Measurements from ENCODE around the gene TSFM.

The TSFM gene

GRCh38 chr12:57782608-57783465 is at the start of gene TSFM:
Gene TSFM, plus strand, starts transcription at chr12:57782787. Its CDS starts 15 bp downstream, at chr12:57782802.
- Histone ChIP-seq H3K9me3 (ENCODE audit: control insufficient read depth, insufficient read depth, low read length) (no peaks in the 10 kb centered on the region), H3K4me3 (ENCODE audit: low read depth, low read length) (peak within 1 kb of the TSS; percentile 99), H3K9ac (ENCODE audit: low read depth, low read length) (peak within 1 kb of the TSS; percentile 94), H3K27me3 (ENCODE audit: control insufficient read depth, insufficient read depth, low read length) (no peaks in the 10 kb centered on the region), H3K4me1 (ENCODE audit: control insufficient read depth, insufficient read depth, low read length) (no peaks in the 10 kb centered on the region), H3K36me3 (ENCODE audit: control insufficient read depth, insufficient read depth, low read length) (peaks cover 2% of the 10 kb centered on the region)

- no peak overlapping the region for H3K9ac ChIP-seq (ENCODE audit: low read depth, low read length)
- no peak overlapping the region for H3K4me3 ChIP-seq (ENCODE audit: low read depth, low read length)
- no peaks in the 10 kb centered on the region for H3K9me3 ChIP-seq (ENCODE audit: control insufficient read depth, insufficient read depth, low read length)
- peaks cover 6% of the 10 kb centered on the region for H3K4me1 ChIP-seq (ENCODE audit: control insufficient read depth, insufficient read depth, low read length)
- no peaks in the 10 kb centered on the region for H3K36me3 ChIP-seq (ENCODE audit: control insufficient read depth, insufficient read depth, low read length)
- peaks cover 92% of the 10 kb centered on the region for H3K27me3 ChIP-seq (ENCODE audit: control insufficient read depth, insufficient read depth, low read length)
These were observed 48.7 kb upstream of the TSFM start for GRCh38 chr12:57733928-57734327.

GRCh38 chr12:57734591-57734990 is 48.0 kb upstream of the TSFM start:
- Histone ChIP-seq H3K9ac (ENCODE audit: low read depth, low read length) (no peak overlapping the region), H3K4me1 (ENCODE audit: control insufficient read depth, insufficient read depth, low read length) (peaks cover 6% of the 10 kb centered on the region), H3K9me3 (ENCODE audit: control insufficient read depth, insufficient read depth, low read length) (no peaks in the 10 kb centered on the region), H3K4me3 (ENCODE audit: low read depth, low read length) (no peak overlapping the region), H3K36me3 (ENCODE audit: control insufficient read depth, insufficient read depth, low read length) (no peaks in the 10 kb centered on the region), H3K27me3 (ENCODE audit: control insufficient read depth, insufficient read depth, low read length) (peaks cover 93% of the 10 kb centered on the region)

- no peak overlapping the region for H3K9ac ChIP-seq (ENCODE audit: low read depth, low read length)
- H3K4me3 ChIP-seq (ENCODE audit: low read depth, low read length), result peak overlapping the region; percentile 56
- no peaks in the 10 kb centered on the region for H3K9me3 ChIP-seq (ENCODE audit: control insufficient read depth, insufficient read depth, low read length)
- H3K27me3 ChIP-seq (ENCODE audit: control insufficient read depth, insufficient read depth, low read length), result peaks cover 93% of the 10 kb centered on the region
- peaks cover 6% of the 10 kb centered on the region for H3K4me1 ChIP-seq (ENCODE audit: control insufficient read depth, insufficient read depth, low read length)
- no peaks in the 10 kb centered on the region for H3K36me3 ChIP-seq (ENCODE audit: control insufficient read depth, insufficient read depth, low read length)
These were observed 47.3 kb upstream of the TSFM start for GRCh38 chr12:57735198-57735855.

- no peaks in the 10 kb centered on the region for H3K9me3 ChIP-seq (ENCODE audit: control insufficient read depth, insufficient read depth, low read length)
- peaks cover 6% of the 10 kb centered on the region for H3K4me1 ChIP-seq (ENCODE audit: control insufficient read depth, insufficient read depth, low read length)
- H3K9ac ChIP-seq (ENCODE audit: low read depth, low read length), result no peak overlapping the region
- H3K4me3 ChIP-seq (ENCODE audit: low read depth, low read length), result peak overlapping the region; percentile 56
- H3K36me3 ChIP-seq (ENCODE audit: control insufficient read depth, insufficient read depth, low read length), result no peaks in the 10 kb centered on the region
- peaks cover 93% of the 10 kb centered on the region for H3K27me3 ChIP-seq (ENCODE audit: control insufficient read depth, insufficient read depth, low read length)
These were observed 46.4 kb upstream of the TSFM start for GRCh38 chr12:57735952-57736740.

GRCh38 chr12:57736741-57737466 is 45.7 kb upstream of the TSFM start:
- no peaks in the 10 kb centered on the region for H3K36me3 ChIP-seq (ENCODE audit: control insufficient read depth, insufficient read depth, low read length)
- peaks cover 6% of the 10 kb centered on the region for H3K4me1 ChIP-seq (ENCODE audit: control insufficient read depth, insufficient read depth, low read length)
- H3K9me3 ChIP-seq (ENCODE audit: control insufficient read depth, insufficient read depth, low read length), result no peaks in the 10 kb centered on the region
- peak overlapping the region; percentile 56 for H3K4me3 ChIP-seq (ENCODE audit: low read depth, low read length)
- H3K9ac ChIP-seq (ENCODE audit: low read depth, low read length), result no peak overlapping the region
- peaks cover 93% of the 10 kb centered on the region for H3K27me3 ChIP-seq (ENCODE audit: control insufficient read depth, insufficient read depth, low read length)

GRCh38 chr12:57737467-57738460 is 44.8 kb upstream of the TSFM start:
- H3K4me3 ChIP-seq (ENCODE audit: low read depth, low read length), result peak overlapping the region; percentile 56
- H3K36me3 ChIP-seq (ENCODE audit: control insufficient read depth, insufficient read depth, low read length), result no peaks in the 10 kb centered on the region
- H3K9ac ChIP-seq (ENCODE audit: low read depth, low read length), result no peak overlapping the region
- H3K27me3 ChIP-seq (ENCODE audit: control insufficient read depth, insufficient read depth, low read length), result peaks cover 90% of the 10 kb centered on the region
- peaks cover 6% of the 10 kb centered on the region for H3K4me1 ChIP-seq (ENCODE audit: control insufficient read depth, insufficient read depth, low read length)
- no peaks in the 10 kb centered on the region for H3K9me3 ChIP-seq (ENCODE audit: control insufficient read depth, insufficient read depth, low read length)

- H3K9me3 ChIP-seq (ENCODE audit: control insufficient read depth, insufficient read depth, low read length), result no peaks in the 10 kb centered on the region
- peaks cover 6% of the 10 kb centered on the region for H3K4me1 ChIP-seq (ENCODE audit: control insufficient read depth, insufficient read depth, low read length)
- peaks cover 84% of the 10 kb centered on the region for H3K27me3 ChIP-seq (ENCODE audit: control insufficient read depth, insufficient read depth, low read length)
- no peaks in the 10 kb centered on the region for H3K36me3 ChIP-seq (ENCODE audit: control insufficient read depth, insufficient read depth, low read length)
- H3K9ac ChIP-seq (ENCODE audit: low read depth, low read length), result no peak within 1 kb of the TSS
- peak within 1 kb of the TSS; percentile 41 for H3K4me3 ChIP-seq (ENCODE audit: low read depth, low read length)
These were observed 43.8 kb upstream of the TSFM start, which contains the start of gene AGAP2 for GRCh38 chr12:57738661-57739237. Gene AGAP2, minus strand, starts transcription at chr12:57738742. Its CDS starts 496 bp downstream, at chr12:57738246.

GRCh38 chr12:57739387-57739786 is 43.2 kb upstream of the TSFM start:
- H3K9ac ChIP-seq (ENCODE audit: low read depth, low read length), result no peak overlapping the region
- H3K27me3 ChIP-seq (ENCODE audit: control insufficient read depth, insufficient read depth, low read length), result peaks cover 78% of the 10 kb centered on the region
- no peaks in the 10 kb centered on the region for H3K9me3 ChIP-seq (ENCODE audit: control insufficient read depth, insufficient read depth, low read length)
- H3K36me3 ChIP-seq (ENCODE audit: control insufficient read depth, insufficient read depth, low read length), result no peaks in the 10 kb centered on the region
- H3K4me3 ChIP-seq (ENCODE audit: low read depth, low read length), result peak overlapping the region; percentile 41
- H3K4me1 ChIP-seq (ENCODE audit: control insufficient read depth, insufficient read depth, low read length), result peaks cover 6% of the 10 kb centered on the region

- Histone ChIP-seq H3K4me3 (ENCODE audit: low read depth, low read length) (peak overlapping the region; percentile 41), H3K9ac (ENCODE audit: low read depth, low read length) (no peak overlapping the region), H3K4me1 (ENCODE audit: control insufficient read depth, insufficient read depth, low read length) (peaks cover 6% of the 10 kb centered on the region), H3K9me3 (ENCODE audit: control insufficient read depth, insufficient read depth, low read length) (no peaks in the 10 kb centered on the region), H3K36me3 (ENCODE audit: control insufficient read depth, insufficient read depth, low read length) (no peaks in the 10 kb centered on the region), H3K27me3 (ENCODE audit: control insufficient read depth, insufficient read depth, low read length) (peaks cover 72% of the 10 kb centered on the region)
These were observed 42.6 kb upstream of the TSFM start for GRCh38 chr12:57739914-57740538.

Data from iPS-15b (cell line).